ENCODE results near the gene DDX25. TPM values are rescaled to one million over a fixed set of nuclear protein-coding genes. Genes with fewer than 3 reads are reported as not detected.

The DDX25 gene
- total and polyA plus RNA-seq, 10 donors, result 0.11 to 1.8 (median 0.34) TPM; not detected in 2

DNA sequence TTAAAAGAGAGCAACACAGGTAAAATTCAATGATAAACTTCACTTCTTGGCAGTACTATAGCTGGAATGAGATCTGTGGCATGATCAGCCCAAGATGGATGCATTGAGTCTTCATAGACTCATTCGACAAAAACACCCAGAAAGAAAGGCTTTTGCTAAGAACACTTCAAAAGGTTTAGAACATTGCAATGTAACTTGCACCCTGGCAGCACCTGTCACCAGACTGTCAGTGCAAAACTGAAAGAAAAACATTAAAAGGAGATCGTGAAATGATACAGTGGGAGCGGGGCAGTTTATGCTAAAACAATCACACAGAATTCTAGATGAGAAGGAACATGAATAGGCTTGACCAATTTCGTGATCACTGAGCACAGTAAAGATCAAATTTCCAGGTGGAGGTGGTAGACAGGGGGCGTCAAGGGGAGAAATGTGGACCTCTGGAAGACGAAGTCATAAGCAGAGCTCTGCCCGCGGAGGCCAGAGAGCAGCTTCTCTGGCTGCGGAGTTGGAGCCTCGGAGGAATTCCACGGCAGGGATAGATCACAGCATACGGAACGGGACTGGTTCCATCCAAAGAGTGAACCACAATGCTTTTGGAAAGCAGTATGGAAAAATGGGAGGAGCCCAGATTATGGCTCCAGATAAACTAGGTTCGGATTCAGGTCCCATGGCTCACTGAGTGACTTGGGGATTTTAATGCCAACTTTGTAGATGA, 53.5 kb downstream of the DDX25 start:
- no peak overlapping the region for H3K4me3 ChIP-seq
- DNase-seq, result no peak

DNA sequence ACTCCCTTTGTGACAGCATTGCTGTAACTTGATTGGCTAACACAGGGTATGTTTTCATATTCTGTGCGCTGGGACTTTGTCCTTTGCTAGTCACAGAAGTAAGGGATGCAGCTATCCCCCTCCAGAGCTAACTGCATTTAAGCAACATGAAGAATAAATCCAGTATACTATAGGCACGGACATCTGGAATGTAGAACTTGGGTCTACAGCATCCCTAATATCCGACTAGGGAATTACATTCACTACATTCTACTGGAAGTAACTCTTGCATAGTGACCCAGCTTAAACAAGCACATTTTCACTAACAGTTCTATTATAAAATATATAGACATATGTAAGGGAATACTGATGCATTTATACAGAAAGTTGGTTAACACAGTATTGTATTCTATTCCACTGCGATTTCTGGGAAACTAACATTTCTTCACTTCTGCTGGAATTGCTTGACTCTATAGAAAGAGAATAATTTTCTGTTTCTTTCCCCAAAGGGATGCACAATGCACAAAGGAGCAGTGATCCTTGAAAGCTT, 54.6 kb downstream of the DDX25 start:
- whole genome bisulfite sequencing, 5 donors, result 87 to 93% (median 88%) methylated on average over 4 of the region's 4 CpGs
- Histone ChIP-seq H3K27me3 (replicated peaks in 1 of 7) (peaks cover 0 to 6% (median 0%) of the 10 kb centered on the region in 7 donors), H3K4me3 (no peak overlapping the region), H3K4me1 (no peaks in the 10 kb centered on the region), H3K36me3 (no peaks in the 10 kb centered on the region), H3K27ac (no peak overlapping the region), H3K9me3 (peaks cover 0 to 24% (median 14%) of the 10 kb centered on the region in 8 donors)
- TF ChIP-seq, protein P1, sequence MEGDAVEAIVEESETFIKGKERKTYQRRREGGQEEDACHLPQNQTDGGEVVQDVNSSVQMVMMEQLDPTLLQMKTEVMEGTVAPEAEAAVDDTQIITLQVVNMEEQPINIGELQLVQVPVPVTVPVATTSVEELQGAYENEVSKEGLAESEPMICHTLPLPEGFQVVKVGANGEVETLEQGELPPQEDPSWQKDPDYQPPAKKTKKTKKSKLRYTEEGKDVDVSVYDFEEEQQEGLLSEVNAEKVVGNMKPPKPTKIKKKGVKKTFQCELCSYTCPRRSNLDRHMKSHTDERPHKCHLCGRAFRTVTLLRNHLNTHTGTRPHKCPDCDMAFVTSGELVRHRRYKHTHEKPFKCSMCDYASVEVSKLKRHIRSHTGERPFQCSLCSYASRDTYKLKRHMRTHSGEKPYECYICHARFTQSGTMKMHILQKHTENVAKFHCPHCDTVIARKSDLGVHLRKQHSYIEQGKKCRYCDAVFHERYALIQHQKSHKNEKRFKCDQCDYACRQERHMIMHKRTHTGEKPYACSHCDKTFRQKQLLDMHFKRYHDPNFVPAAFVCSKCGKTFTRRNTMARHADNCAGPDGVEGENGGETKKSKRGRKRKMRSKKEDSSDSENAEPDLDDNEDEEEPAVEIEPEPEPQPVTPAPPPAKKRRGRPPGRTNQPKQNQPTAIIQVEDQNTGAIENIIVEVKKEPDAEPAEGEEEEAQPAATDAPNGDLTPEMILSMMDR (IDR thresholded peaks at IDR 0.05 in 8 of 11, conservative IDR thresholded peaks at IDR 0.05 in 3 of 11), result no peak
- TF ChIP-seq POLR2A (IDR thresholded peaks at IDR 0.05), result no peak
- TF ChIP-seq POLR2AphosphoS5 (IDR thresholded peaks at IDR 0.05), result no peak
- no peak for DNase-seq
- intact Hi-C loops (cut with DNase I; ENCODE audit: low total_unique reads), result no loop called here

More for the DNA sequence above, 53.5 kb downstream of the DDX25 start:
- TF ChIP-seq, protein P1 (IDR thresholded peaks at IDR 0.05 in 8 of 11, conservative IDR thresholded peaks at IDR 0.05 in 3 of 11), result no peak
- TF ChIP-seq POLR2AphosphoS5 (IDR thresholded peaks at IDR 0.05) (no peak), POLR2A (IDR thresholded peaks at IDR 0.05) (no peak)
- peaks cover 0 to 13% (median 8%) of the 10 kb centered on the region in 8 donors for H3K9me3 ChIP-seq
- peaks cover 0 to 4% (median 0%) of the 10 kb centered on the region in 6 donors for H3K4me1 ChIP-seq
- intact Hi-C loops (cut with DNase I; ENCODE audit: low total_unique reads), result no loop called here
- 82 to 88% (median 86%) methylated on average over 14 of the region's 14 CpGs for WGBS, 5 donors
- H3K36me3 ChIP-seq, result no peaks in the 10 kb centered on the region
- H3K27me3 ChIP-seq (replicated peaks in 1 of 7), result peaks cover 0 to 14% (median 0%) of the 10 kb centered on the region in 7 donors
- H3K27ac ChIP-seq, result no peak overlapping the region

DNA sequence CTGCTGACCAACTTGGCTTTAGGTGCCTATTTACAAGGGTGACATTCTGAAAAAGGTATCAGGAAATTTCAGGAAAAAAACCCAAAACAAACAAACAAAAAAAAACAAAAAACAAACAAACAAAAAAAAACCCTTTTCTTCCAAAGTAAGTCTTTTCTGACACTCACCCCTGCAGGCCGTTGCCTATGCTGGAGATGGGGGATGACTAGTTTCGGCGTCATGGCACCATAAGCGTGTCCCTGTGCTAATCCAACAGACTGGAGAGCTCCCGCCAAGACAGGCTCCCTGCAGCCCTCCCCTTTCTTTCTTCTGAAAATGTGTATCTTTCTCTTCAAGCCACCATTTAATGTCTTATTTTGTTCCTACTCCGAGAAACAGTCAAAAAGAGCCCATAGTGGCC, 55.2 kb downstream of the DDX25 start:
- H3K27me3 ChIP-seq (replicated peaks in 1 of 7), result peaks cover 0 to 1% (median 0%) of the 10 kb centered on the region in 7 donors
- H3K4me1 ChIP-seq, result no peaks in the 10 kb centered on the region
- 85 to 95% (median 90%) methylated on average over 6 of the region's 6 CpGs for WGBS, 5 donors
- intact Hi-C loops (cut with DNase I; ENCODE audit: low total_unique reads), result no loop called here
- DNase-seq, result no peak
- H3K27ac ChIP-seq, result no peak overlapping the region
- TF ChIP-seq POLR2A (IDR thresholded peaks at IDR 0.05) (no peak), POLR2AphosphoS5 (IDR thresholded peaks at IDR 0.05) (no peak)
- TF ChIP-seq, protein P1 (IDR thresholded peaks at IDR 0.05 in 8 of 11, conservative IDR thresholded peaks at IDR 0.05 in 3 of 11), result no peak
- no peak overlapping the region for H3K4me3 ChIP-seq
- H3K36me3 ChIP-seq, result no peaks in the 10 kb centered on the region
- peaks cover 0 to 24% (median 14%) of the 10 kb centered on the region in 8 donors for H3K9me3 ChIP-seq

DNA sequence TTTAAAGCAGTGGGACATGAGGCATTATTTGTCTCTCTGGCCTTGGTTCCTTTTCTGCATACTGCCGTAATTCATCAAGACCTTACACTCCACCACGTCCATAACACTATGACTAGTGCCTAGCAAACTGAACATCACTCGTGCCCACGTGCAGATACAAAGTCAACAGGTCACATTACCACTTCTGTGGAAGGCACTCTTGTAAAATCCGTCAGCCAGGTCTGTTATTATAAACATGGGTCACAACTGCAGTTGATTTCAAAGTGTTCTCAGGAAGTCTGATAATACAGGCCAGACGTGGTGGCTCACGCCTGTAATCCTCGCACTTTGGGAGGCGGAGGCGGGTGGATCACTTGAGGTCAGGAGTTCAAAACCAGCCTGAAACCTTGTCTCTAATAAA, 55.6 kb downstream of the DDX25 start:
- H3K9me3 ChIP-seq, result peaks cover 0 to 24% (median 14%) of the 10 kb centered on the region in 8 donors
- no peak for DNase-seq
- H3K36me3 ChIP-seq, result no peaks in the 10 kb centered on the region
- H3K4me3 ChIP-seq, result no peak overlapping the region
- H3K27ac ChIP-seq, result no peak overlapping the region
- 82 to 93% (median 88%) methylated on average over 10 of the region's 10 CpGs for whole genome bisulfite sequencing, 5 donors
- peaks cover 0 to 1% (median 0%) of the 10 kb centered on the region in 7 donors for H3K27me3 ChIP-seq (replicated peaks in 1 of 7)
- intact Hi-C loops (cut with DNase I; ENCODE audit: low total_unique reads), result no loop called here
- H3K4me1 ChIP-seq, result no peaks in the 10 kb centered on the region
- TF ChIP-seq, protein P1 (IDR thresholded peaks at IDR 0.05 in 8 of 11, conservative IDR thresholded peaks at IDR 0.05 in 3 of 11), result no peak
- TF ChIP-seq POLR2A (IDR thresholded peaks at IDR 0.05) (no peak), POLR2AphosphoS5 (IDR thresholded peaks at IDR 0.05) (no peak)
